Activated naive CD8-positive, alpha-beta T cell treated with anti-CD3 and anti-CD28 coated beads, Interleukin-2, amount 50 U/mL, for 16 hours (primary cell): ENCODE measurements around the gene PCMTD2.

ENCODE experiments used
- DNase-seq: peaks from one replicate; pipeline ENCODE4 v3.0.0-alpha.2; 2020; ENCODE audit warnings: low read depth, low spot score

PCMTD2 gene

GRCh38 chr20:64238851-64239387 is 16.6 kb upstream of the PCMTD2 start:
- DNase-seq = no peak

GRCh38 chr20:64239449-64240242 is 15.9 kb upstream of the PCMTD2 start:
- no peak for DNase-seq

- DNase-seq = no peak
These were observed 15.1 kb upstream of the PCMTD2 start for GRCh38 chr20:64240243-64241015.

GRCh38 chr20:64241061-64241460 is 14.5 kb upstream of the PCMTD2 start:
- no peak for DNase-seq

GRCh38 chr20:64242003-64242796 is 13.3 kb upstream of the PCMTD2 start:
- no peak for DNase-seq

- DNase-seq = no peak
These were observed 12.6 kb upstream of the PCMTD2 start for GRCh38 chr20:64242797-64243475.

GRCh38 chr20:64244281-64244805 is 11.2 kb upstream of the PCMTD2 start:
- DNase-seq = no peak

- DNase-seq = no peak
These were observed 10.5 kb upstream of the PCMTD2 start for GRCh38 chr20:64244870-64245603.

- no peak for DNase-seq
These were observed 9.6 kb upstream of the PCMTD2 start for GRCh38 chr20:64245746-64246595.

GRCh38 chr20:64246616-64247306 is 8.8 kb upstream of the PCMTD2 start:
- DNase-seq = no peak

GRCh38 chr20:64247307-64247618 is 8.3 kb upstream of the PCMTD2 start:
- DNase-seq = no peak

GRCh38 chr20:64247970-64248841 is 7.3 kb upstream of the PCMTD2 start:
- no peak for DNase-seq

GRCh38 chr20:64250027-64250426 is 5.5 kb upstream of the PCMTD2 start:
- no peak for DNase-seq

- no peak for DNase-seq
These were observed 2.6 kb upstream of the PCMTD2 start for GRCh38 chr20:64253000-64253383.

- DNase-seq = no peak
These were observed 2.1 kb upstream of the PCMTD2 start for GRCh38 chr20:64253443-64253842.

- no peak for DNase-seq
These were observed 1.4 kb upstream of the PCMTD2 start for GRCh38 chr20:64254156-64254555.

GRCh38 chr20:64254571-64255360 is 782 bp upstream of the PCMTD2 start:
- DNase-seq = no peak
